Testis (tissue), 3 donors: ENCODE measurements around the gene PCDHGA3. TPM values are rescaled to one million over a fixed set of nuclear protein-coding genes. Genes with fewer than 3 reads are reported as not detected.
A peak's percentile ranks its signal among the peaks of the same experiment; 100 is the strongest.

Experiments
- DNase-seq: peaks from one replicate; pipeline ENCODE4 v3.0.0-alpha.2; 2019
- H3K27ac ChIP-seq, 2 donors: fragments of 200-600 bp; sonication (generic); one replicate each; pipeline ENCODE4 v1.5.1; 2019
- H3K27me3 ChIP-seq: fragments of 200-600 bp; sonication (generic); one replicate; pipeline ENCODE4 v1.5.1; 2019
- H3K36me3 ChIP-seq: fragments of 200-600 bp; sonication (generic); one replicate; pipeline ENCODE4 v1.5.1; 2017; ENCODE audit warnings: low read depth; ENCODE audit errors: missing control alignments
- H3K4me1 ChIP-seq: fragments of 200-600 bp; sonication (generic); one replicate; pipeline ENCODE4 v1.5.1; 2019
- H3K4me3 ChIP-seq, 2 donors: fragments of 200-600 bp; sonication (generic); one replicate each; pipeline ENCODE4 v1.5.1; 2017 to 2019
- H3K9me3 ChIP-seq: fragments of 200-600 bp; sonication (generic); one replicate; pipeline ENCODE4 v1.5.1; 2017
- POLR2A ChIP-seq: fragments of 450-650 bp; IDR thresholded peaks from one replicate; pipeline ENCODE4 v1.6.1; 2017; ENCODE audit warnings: antibody characterized with exemption, mild to moderate bottlenecking, moderate library complexity
- WGBS, 2 donors: methylation state at CpG; one replicate each; pipeline ENCODE4 v1.1.5; 2018; 5-methylcytosine and 5-hydroxymethylcytosine counted together
- intact Hi-C: fragments of 100-400 bp; cut with DNase I; formaldehyde crosslinking; loops from one replicate; pipeline ENCODE4 v1.15.1; 2023; ENCODE audit warnings: low total_unique reads
- polyA plus RNA-seq: library from polyadenylated mRNA; stranded (reverse); fragments of 350-450 nt; fragmentation: Illumina TruSeq; extraction: RNeasy Lipid Tissue Mini Kit (QIAGEN cat#74804); gene quantifications from one replicate; pipeline ENCODE4 v1.2.3, GENCODE V29; 2014; ENCODE audit warnings: low read depth, low replicate concordance; ENCODE audit not compliant: insufficient read depth
- total RNA-seq, 2 donors: library from RNA; depleted of rRNA; stranded (reverse); fragments of >200 nt; gene quantifications; one replicate each; pipeline ENCODE4 v1.2.3, GENCODE V29; 2016
- TF ChIP-seq, protein P1 (sequence below), 3 experiments: fragments of 450-650 bp in 2 of 3; fragments of 200-600 bp in 1 of 3; sonication (generic) in 1 of 3; IDR thresholded peaks; one replicate each; pipeline ENCODE4 v1.5.1; 2016 to 2019; ENCODE audit warnings: antibody characterized with exemption in 3 of 3, mild to moderate bottlenecking in 2 of 3, moderate library complexity in 1 of 3

The PCDHGA3 gene
- total and polyA plus RNA-seq, 3 donors from 2014 or later = 4.4 to 31.8 (median 19.3) TPM

DNA sequence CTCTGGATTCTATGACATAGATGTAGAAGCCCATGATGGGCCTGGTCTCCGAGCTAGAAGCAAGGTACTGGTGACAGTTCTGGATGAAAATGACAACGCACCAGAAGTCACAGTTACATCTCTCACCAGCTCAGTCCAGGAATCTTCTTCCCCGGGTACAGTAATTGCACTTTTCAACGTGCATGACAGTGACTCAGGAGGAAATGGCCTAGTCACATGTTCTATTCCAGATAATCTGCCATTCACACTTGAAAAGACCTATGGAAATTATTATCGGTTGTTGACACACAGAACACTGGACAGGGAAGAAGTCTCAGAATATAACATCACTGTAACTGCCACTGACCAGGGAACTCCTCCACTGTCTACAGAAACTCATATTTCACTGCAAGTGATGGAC lies 12.5 kb downstream of the PCDHGA3 start:
- H3K4me1 ChIP-seq = no peaks in the 10 kb centered on the region
- H3K4me3 ChIP-seq = no peak overlapping the region
- intact Hi-C loops = no loop called here
- H3K9me3 ChIP-seq = no peaks in the 10 kb centered on the region
- H3K36me3 ChIP-seq = no peaks in the 10 kb centered on the region
- H3K27me3 ChIP-seq = no peaks in the 10 kb centered on the region
- 39 to 56% methylated on average over 5 of the region's 5 CpGs for WGBS, 2 donors
- no peak for DNase-seq
- TF ChIP-seq POLR2A = no peak
- TF ChIP-seq, protein P1, sequence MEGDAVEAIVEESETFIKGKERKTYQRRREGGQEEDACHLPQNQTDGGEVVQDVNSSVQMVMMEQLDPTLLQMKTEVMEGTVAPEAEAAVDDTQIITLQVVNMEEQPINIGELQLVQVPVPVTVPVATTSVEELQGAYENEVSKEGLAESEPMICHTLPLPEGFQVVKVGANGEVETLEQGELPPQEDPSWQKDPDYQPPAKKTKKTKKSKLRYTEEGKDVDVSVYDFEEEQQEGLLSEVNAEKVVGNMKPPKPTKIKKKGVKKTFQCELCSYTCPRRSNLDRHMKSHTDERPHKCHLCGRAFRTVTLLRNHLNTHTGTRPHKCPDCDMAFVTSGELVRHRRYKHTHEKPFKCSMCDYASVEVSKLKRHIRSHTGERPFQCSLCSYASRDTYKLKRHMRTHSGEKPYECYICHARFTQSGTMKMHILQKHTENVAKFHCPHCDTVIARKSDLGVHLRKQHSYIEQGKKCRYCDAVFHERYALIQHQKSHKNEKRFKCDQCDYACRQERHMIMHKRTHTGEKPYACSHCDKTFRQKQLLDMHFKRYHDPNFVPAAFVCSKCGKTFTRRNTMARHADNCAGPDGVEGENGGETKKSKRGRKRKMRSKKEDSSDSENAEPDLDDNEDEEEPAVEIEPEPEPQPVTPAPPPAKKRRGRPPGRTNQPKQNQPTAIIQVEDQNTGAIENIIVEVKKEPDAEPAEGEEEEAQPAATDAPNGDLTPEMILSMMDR (IDR thresholded peaks at IDR 0.05) = no peak
- no peak overlapping the region for H3K27ac ChIP-seq

DNA sequence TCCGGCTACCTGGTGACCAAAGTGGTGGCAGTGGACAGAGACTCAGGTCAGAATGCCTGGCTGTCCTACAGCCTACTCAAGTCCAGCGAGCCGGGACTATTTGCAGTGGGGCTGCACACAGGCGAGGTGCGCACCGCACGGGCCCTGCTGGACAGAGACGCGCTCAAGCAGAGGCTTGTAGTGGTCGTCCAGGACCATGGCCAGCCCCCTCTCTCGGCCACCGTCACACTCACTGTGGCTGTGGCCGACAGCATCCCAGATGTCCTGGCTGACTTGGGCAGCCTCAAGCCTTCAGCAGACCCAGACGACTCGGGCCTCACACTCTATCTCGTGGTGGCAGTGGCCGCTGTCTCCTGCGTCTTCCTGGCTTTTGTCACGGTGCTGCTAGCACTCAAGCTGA lies 13.3 kb downstream of the PCDHGA3 start:
- Histone ChIP-seq H3K27me3 (no peaks in the 10 kb centered on the region), H3K4me3 (no peak overlapping the region), H3K9me3 (no peaks in the 10 kb centered on the region), H3K4me1 (no peaks in the 10 kb centered on the region), H3K27ac (no peak overlapping the region), H3K36me3 (no peaks in the 10 kb centered on the region)
- TF ChIP-seq POLR2A = no peak
- TF ChIP-seq, protein P1 (IDR thresholded peaks at IDR 0.05) = no peak
- no peak for DNase-seq
- 34 to 72% methylated on average over 3 to 13 of the region's 19 CpGs for WGBS, 2 donors
- intact Hi-C loops = no loop called here

DNA sequence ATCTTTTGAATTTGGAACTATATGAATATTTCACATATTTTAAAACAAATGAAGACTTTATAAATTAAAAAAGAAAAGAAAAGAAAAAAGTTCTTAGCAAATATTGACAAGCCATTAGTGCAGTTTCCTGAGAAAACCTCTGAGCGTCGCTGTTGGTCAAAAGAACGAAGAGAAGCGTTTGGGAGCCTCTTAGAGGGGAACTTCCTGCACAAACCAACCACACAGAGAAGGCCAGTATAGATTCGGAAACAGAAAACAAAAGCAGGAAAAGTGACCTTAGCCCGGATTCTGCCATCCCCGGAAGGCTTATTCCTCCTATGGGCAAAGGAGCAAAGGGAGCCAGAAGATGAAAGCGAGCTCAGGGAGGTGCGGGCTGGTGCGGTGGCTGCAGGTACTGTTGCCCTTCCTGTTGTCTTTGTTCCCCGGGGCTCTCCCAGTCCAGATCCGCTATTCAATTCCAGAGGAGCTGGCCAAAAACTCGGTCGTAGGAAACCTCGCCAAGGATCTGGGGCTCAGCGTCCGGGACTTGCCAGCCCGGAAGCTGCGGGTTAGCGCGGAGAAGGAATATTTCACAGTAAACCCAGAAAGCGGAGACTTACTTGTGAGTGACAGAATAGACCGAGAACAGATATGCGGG lies 16.3 kb downstream of the PCDHGA3 start, which contains the start of gene PCDHGB2:
Gene PCDHGB2, plus strand, starts transcription at position 205 of the 637 bp plus-strand sequence. Its CDS starts 142 bp downstream, at position 347.
- Histone ChIP-seq H3K4me3 (peak within 1 kb of the TSS in 1 of 2 donors; percentile 24), H3K27me3 (no peaks in the 10 kb centered on the region), H3K27ac (no peak within 1 kb of the TSS), H3K4me1 (no peaks in the 10 kb centered on the region), H3K9me3 (no peaks in the 10 kb centered on the region), H3K36me3 (no peaks in the 10 kb centered on the region)
- no peak for DNase-seq
- no peak for TF ChIP-seq POLR2A
- TF ChIP-seq, protein P1 (IDR thresholded peaks at IDR 0.05) = peak in 2 of 3 experiments; percentile 17 to 39
- intact Hi-C loops = no loop called here
- 14 to 20% methylated on average over 24 of the region's 24 CpGs for WGBS, 2 donors

DNA sequence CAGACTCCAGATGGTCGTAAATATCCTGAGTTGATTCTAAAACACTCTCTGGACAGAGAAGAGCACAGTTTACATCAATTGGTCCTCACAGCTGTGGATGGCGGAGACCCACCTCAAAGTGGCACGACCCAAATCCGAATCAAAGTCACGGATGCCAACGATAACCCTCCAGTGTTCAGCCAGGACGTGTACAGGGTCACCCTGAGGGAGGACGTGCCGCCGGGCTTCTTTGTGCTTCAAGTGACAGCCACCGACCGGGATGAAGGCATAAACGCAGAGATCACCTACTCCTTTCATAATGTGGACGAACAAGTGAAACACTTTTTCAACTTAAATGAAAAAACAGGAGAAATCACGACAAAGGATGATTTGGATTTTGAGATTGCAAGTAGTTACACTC lies 17.1 kb downstream of the PCDHGA3 start:
- no peaks in the 10 kb centered on the region for H3K36me3 ChIP-seq

More for the DNA sequence above, 17.1 kb downstream of the PCDHGA3 start:
- Histone ChIP-seq H3K27ac (no peak overlapping the region), H3K4me3 (no peak overlapping the region), H3K27me3 (no peaks in the 10 kb centered on the region), H3K9me3 (no peaks in the 10 kb centered on the region), H3K4me1 (no peaks in the 10 kb centered on the region)
- 27 to 32% methylated on average over 15 of the region's 15 CpGs for WGBS, 2 donors
- DNase-seq = no peak
- no peak for TF ChIP-seq POLR2A
- TF ChIP-seq, protein P1 (IDR thresholded peaks at IDR 0.05) = no peak
- intact Hi-C loops = no loop called here
